ENCODE measurements around the gene ANKIB1. TPM values are rescaled to one million over a fixed set of nuclear protein-coding genes. Genes with fewer than 3 reads are reported as not detected.
A peak's percentile ranks its signal among the peaks of the same experiment; 100 is the strongest.

Gene ANKIB1
- total RNA-seq, 1 experiment from 2014 or later: 11.1 TPM

GRCh38 chr7:92255308-92255707, 9.5 kb downstream of the ANKIB1 start:
- no peak for DNase-seq
- no peaks in the 10 kb centered on the region for H3K27me3 ChIP-seq
- peaks cover 4% of the 10 kb centered on the region; the same call in 1 of the 2 replicates for H3K36me3 ChIP-seq
- H3K9me3 ChIP-seq: no peaks in the 10 kb centered on the region
- no peak overlapping the region for H3K4me3 ChIP-seq

GRCh38 chr7:92259062-92259461, 13.3 kb downstream of the ANKIB1 start:
- Histone ChIP-seq H3K36me3 (no peaks in the 10 kb centered on the region), H3K4me3 (no peak overlapping the region), H3K27me3 (no peaks in the 10 kb centered on the region), H3K9me3 (no peaks in the 10 kb centered on the region)
- no peak for DNase-seq

- no peak overlapping the region for H3K4me3 ChIP-seq
- H3K36me3 ChIP-seq: no peaks in the 10 kb centered on the region
- no peaks in the 10 kb centered on the region for H3K27me3 ChIP-seq
- no peaks in the 10 kb centered on the region for H3K9me3 ChIP-seq
- no peak for DNase-seq
Observed at GRCh38 chr7:92259610-92260247, 14.0 kb downstream of the ANKIB1 start.

- Histone ChIP-seq H3K36me3 (no peaks in the 10 kb centered on the region), H3K27me3 (no peaks in the 10 kb centered on the region), H3K9me3 (no peaks in the 10 kb centered on the region), H3K4me3 (no peak overlapping the region)
- peak; percentile 34 for DNase-seq
Observed at GRCh38 chr7:92260248-92260781, 14.5 kb downstream of the ANKIB1 start.

- Histone ChIP-seq H3K9me3 (no peaks in the 10 kb centered on the region), H3K27me3 (no peaks in the 10 kb centered on the region), H3K4me3 (no peak overlapping the region), H3K36me3 (no peaks in the 10 kb centered on the region)
- no peak for DNase-seq
Observed at GRCh38 chr7:92266415-92267241, 20.9 kb downstream of the ANKIB1 start.

- no peaks in the 10 kb centered on the region for H3K36me3 ChIP-seq
- H3K9me3 ChIP-seq: no peaks in the 10 kb centered on the region
- DNase-seq: no peak
- H3K27me3 ChIP-seq: no peaks in the 10 kb centered on the region
- no peak overlapping the region for H3K4me3 ChIP-seq
Observed at GRCh38 chr7:92268921-92269320, 23.1 kb downstream of the ANKIB1 start.

GRCh38 chr7:92275327-92275726, 29.6 kb downstream of the ANKIB1 start:
- Histone ChIP-seq H3K4me3 (no peak overlapping the region), H3K36me3 (no peaks in the 10 kb centered on the region), H3K9me3 (no peaks in the 10 kb centered on the region), H3K27me3 (no peaks in the 10 kb centered on the region)
- no peak for DNase-seq

- Histone ChIP-seq H3K9me3 (no peaks in the 10 kb centered on the region), H3K4me3 (no peak overlapping the region), H3K36me3 (no peaks in the 10 kb centered on the region), H3K27me3 (no peaks in the 10 kb centered on the region)
- DNase-seq: no peak
Observed at GRCh38 chr7:92276460-92276864, 30.7 kb downstream of the ANKIB1 start.

GRCh38 chr7:92279396-92280031, 33.7 kb downstream of the ANKIB1 start:
- no peaks in the 10 kb centered on the region for H3K9me3 ChIP-seq
- H3K27me3 ChIP-seq: no peaks in the 10 kb centered on the region
- DNase-seq: no peak
- no peak overlapping the region for H3K4me3 ChIP-seq
- H3K36me3 ChIP-seq: no peaks in the 10 kb centered on the region

GRCh38 chr7:92281031-92281430, 35.3 kb downstream of the ANKIB1 start:
- no peak for DNase-seq
- H3K4me3 ChIP-seq: no peak overlapping the region
- H3K27me3 ChIP-seq: no peaks in the 10 kb centered on the region

GRCh38 chr7:92282221-92282814, 36.5 kb downstream of the ANKIB1 start:
- Histone ChIP-seq H3K36me3 (no peaks in the 10 kb centered on the region), H3K9me3 (no peaks in the 10 kb centered on the region), H3K27me3 (no peaks in the 10 kb centered on the region), H3K4me3 (no peak overlapping the region)
- DNase-seq: no peak

More at GRCh38 chr7:92281031-92281430, 35.3 kb downstream of the ANKIB1 start:
- Histone ChIP-seq H3K36me3 (no peaks in the 10 kb centered on the region), H3K9me3 (no peaks in the 10 kb centered on the region)

- Histone ChIP-seq H3K4me3 (no peak overlapping the region), H3K27me3 (no peaks in the 10 kb centered on the region), H3K36me3 (no peaks in the 10 kb centered on the region), H3K9me3 (no peaks in the 10 kb centered on the region)
- no peak for DNase-seq
Observed at GRCh38 chr7:92282930-92283329, 37.2 kb downstream of the ANKIB1 start.

GRCh38 chr7:92289321-92289720, 43.5 kb downstream of the ANKIB1 start:
- H3K27me3 ChIP-seq: no peaks in the 10 kb centered on the region
- no peaks in the 10 kb centered on the region for H3K36me3 ChIP-seq
- H3K9me3 ChIP-seq: no peaks in the 10 kb centered on the region

GRCh38 chr7:92292981-92293380, 47.2 kb downstream of the ANKIB1 start:
- Histone ChIP-seq H3K9me3 (no peaks in the 10 kb centered on the region), H3K4me3 (no peak overlapping the region), H3K36me3 (0 out of 2 replicates have a peak, but pooled peaks cover 2% of the 10 kb centered on the region), H3K27me3 (no peaks in the 10 kb centered on the region)
- no peak for DNase-seq

More at GRCh38 chr7:92289321-92289720, 43.5 kb downstream of the ANKIB1 start:
- H3K4me3 ChIP-seq: no peak overlapping the region
- DNase-seq: no peak

GRCh38 chr7:92293896-92294590, 48.3 kb downstream of the ANKIB1 start:
- no peak overlapping the region for H3K4me3 ChIP-seq
- no peak for DNase-seq
- H3K36me3 ChIP-seq: 0 out of 2 replicates have a peak, but pooled peaks cover 2% of the 10 kb centered on the region

GRCh38 chr7:92295391-92295790, 49.6 kb downstream of the ANKIB1 start:
- H3K9me3 ChIP-seq: no peaks in the 10 kb centered on the region
- 0 out of 2 replicates have a peak, but pooled peaks cover 2% of the 10 kb centered on the region for H3K36me3 ChIP-seq
- DNase-seq: no peak
- no peaks in the 10 kb centered on the region for H3K27me3 ChIP-seq
- H3K4me3 ChIP-seq: no peak overlapping the region

More at GRCh38 chr7:92293896-92294590, 48.3 kb downstream of the ANKIB1 start:
- Histone ChIP-seq H3K9me3 (no peaks in the 10 kb centered on the region), H3K27me3 (no peaks in the 10 kb centered on the region)

Data from MG63 (cell line).